IPS-20b (cell line): ENCODE data around the gene ETV6.

Experiments used
- H3K27ac ChIP-seq: one replicate; pipeline ENCODE4 v1.5.1; 2013; ENCODE audit warnings: low read length
- H3K27me3 ChIP-seq: 2 replicates; pipeline ENCODE4 v1.6.1; 2013; ENCODE audit warnings: mild to moderate bottlenecking, low read length, inconsistent platforms; ENCODE audit not compliant: insufficient read depth
- H3K36me3 ChIP-seq: 2 replicates; pipeline ENCODE4 v1.6.1; 2013; ENCODE audit warnings: low read depth, mild to moderate bottlenecking, inconsistent platforms, low read length, moderate library complexity; ENCODE audit not compliant: insufficient read depth
- H3K4me1 ChIP-seq: 2 replicates; pipeline ENCODE4 v1.6.1; 2013; ENCODE audit warnings: mild to moderate bottlenecking, control low read depth, inconsistent platforms, low read length, moderate library complexity; ENCODE audit not compliant: insufficient read depth
- H3K4me3 ChIP-seq: 2 replicates; pipeline ENCODE4 v1.5.1; 2013; ENCODE audit warnings: mild to moderate bottlenecking, low read length, inconsistent platforms
- H3K9ac ChIP-seq: 2 replicates; pipeline ENCODE4 v1.6.1; 2013; ENCODE audit warnings: low read depth, mild to moderate bottlenecking, inconsistent platforms, low read length, moderate library complexity
- H3K9me3 ChIP-seq: 2 replicates; pipeline ENCODE4 v1.6.1; 2013; ENCODE audit warnings: mild to moderate bottlenecking, low read depth, low read length, inconsistent platforms; ENCODE audit not compliant: insufficient read depth

Gene ETV6

GRCh38 chr12:11884706-11885105, 235.2 kb downstream of the ETV6 start:
- Histone ChIP-seq H3K4me1 (peaks cover 9% of the 10 kb centered on the region), H3K36me3 (peaks cover 12% of the 10 kb centered on the region; the same call in 1 of the 2 replicates), H3K9me3 (no peaks in the 10 kb centered on the region), H3K4me3 (no peak overlapping the region), H3K9ac (no peak overlapping the region), H3K27me3 (no peaks in the 10 kb centered on the region), H3K27ac (no peak overlapping the region)

- Histone ChIP-seq H3K9me3 (no peaks in the 10 kb centered on the region), H3K36me3 (peaks cover 12% of the 10 kb centered on the region; the same call in 1 of the 2 replicates), H3K27me3 (no peaks in the 10 kb centered on the region), H3K4me3 (no peak overlapping the region), H3K9ac (0 out of 2 replicates have a peak overlapping the region, but pooled peaks have one; percentile 8), H3K27ac (no peak overlapping the region), H3K4me1 (peaks cover 9% of the 10 kb centered on the region)
These were observed 236.0 kb downstream of the ETV6 start for GRCh38 chr12:11885261-11886038.

- H3K9me3 ChIP-seq: no peaks in the 10 kb centered on the region
- no peaks in the 10 kb centered on the region for H3K27me3 ChIP-seq
- no peak overlapping the region for H3K4me3 ChIP-seq
- H3K4me1 ChIP-seq: peaks cover 9% of the 10 kb centered on the region
- H3K27ac ChIP-seq: no peak overlapping the region
- peaks cover 12% of the 10 kb centered on the region; the same call in 1 of the 2 replicates for H3K36me3 ChIP-seq
- no peak overlapping the region for H3K9ac ChIP-seq
These were observed 236.9 kb downstream of the ETV6 start for GRCh38 chr12:11886339-11886738.

GRCh38 chr12:11888029-11888428, 238.6 kb downstream of the ETV6 start:
- Histone ChIP-seq H3K4me1 (peaks cover 9% of the 10 kb centered on the region), H3K27me3 (no peaks in the 10 kb centered on the region), H3K36me3 (peaks cover 17% of the 10 kb centered on the region; the same call in 1 of the 2 replicates), H3K9ac (no peak overlapping the region), H3K4me3 (no peak overlapping the region), H3K9me3 (no peaks in the 10 kb centered on the region), H3K27ac (no peak overlapping the region)

GRCh38 chr12:11891346-11891745, 241.9 kb downstream of the ETV6 start:
- H3K36me3 ChIP-seq: peaks cover 19% of the 10 kb centered on the region; the same call in 1 of the 2 replicates
- no peak overlapping the region for H3K4me3 ChIP-seq

GRCh38 chr12:11891754-11892386, 242.4 kb downstream of the ETV6 start:
- Histone ChIP-seq H3K9ac (no peak overlapping the region), H3K36me3 (peaks cover 13% of the 10 kb centered on the region; the same call in 1 of the 2 replicates), H3K27ac (no peak overlapping the region)

More at GRCh38 chr12:11891346-11891745, 241.9 kb downstream of the ETV6 start:
- Histone ChIP-seq H3K27ac (no peak overlapping the region), H3K9me3 (no peaks in the 10 kb centered on the region), H3K4me1 (no peaks in the 10 kb centered on the region), H3K27me3 (no peaks in the 10 kb centered on the region), H3K9ac (no peak overlapping the region)

GRCh38 chr12:11893998-11894397, 244.5 kb downstream of the ETV6 start:
- Histone ChIP-seq H3K27ac (no peak overlapping the region), H3K4me1 (no peaks in the 10 kb centered on the region), H3K9me3 (no peaks in the 10 kb centered on the region), H3K4me3 (no peak overlapping the region), H3K27me3 (no peaks in the 10 kb centered on the region), H3K9ac (no peak overlapping the region), H3K36me3 (peaks cover 9% of the 10 kb centered on the region; the same call in 1 of the 2 replicates)

More at GRCh38 chr12:11891754-11892386, 242.4 kb downstream of the ETV6 start:
- Histone ChIP-seq H3K9me3 (no peaks in the 10 kb centered on the region), H3K4me1 (no peaks in the 10 kb centered on the region), H3K4me3 (no peak overlapping the region), H3K27me3 (no peaks in the 10 kb centered on the region)

GRCh38 chr12:11894890-11895289, 245.4 kb downstream of the ETV6 start:
- Histone ChIP-seq H3K4me1 (no peaks in the 10 kb centered on the region), H3K9me3 (no peaks in the 10 kb centered on the region), H3K4me3 (no peak overlapping the region), H3K27me3 (no peaks in the 10 kb centered on the region), H3K9ac (no peak overlapping the region), H3K36me3 (peaks cover 9% of the 10 kb centered on the region; the same call in 1 of the 2 replicates), H3K27ac (no peak overlapping the region)

GRCh38 chr12:11895421-11896078, 246.1 kb downstream of the ETV6 start:
- H3K36me3 ChIP-seq: peaks cover 9% of the 10 kb centered on the region; the same call in 1 of the 2 replicates
- H3K4me1 ChIP-seq: no peaks in the 10 kb centered on the region
- no peak overlapping the region for H3K27ac ChIP-seq
- H3K4me3 ChIP-seq: no peak overlapping the region
- H3K9ac ChIP-seq: no peak overlapping the region
- no peaks in the 10 kb centered on the region for H3K27me3 ChIP-seq
- H3K9me3 ChIP-seq: no peaks in the 10 kb centered on the region

- H3K4me3 ChIP-seq: no peak overlapping the region
- H3K36me3 ChIP-seq: peaks cover 9% of the 10 kb centered on the region; the same call in 1 of the 2 replicates
- H3K4me1 ChIP-seq: no peaks in the 10 kb centered on the region
- H3K9ac ChIP-seq: no peak overlapping the region
- no peak overlapping the region for H3K27ac ChIP-seq
- H3K9me3 ChIP-seq: no peaks in the 10 kb centered on the region
- no peaks in the 10 kb centered on the region for H3K27me3 ChIP-seq
These were observed 247.0 kb downstream of the ETV6 start for GRCh38 chr12:11896417-11896929.

GRCh38 chr12:11897923-11898322, 248.4 kb downstream of the ETV6 start:
- Histone ChIP-seq H3K9me3 (no peaks in the 10 kb centered on the region), H3K27ac (no peak overlapping the region), H3K4me3 (no peak overlapping the region), H3K36me3 (peaks cover 4% of the 10 kb centered on the region; the same call in 1 of the 2 replicates), H3K4me1 (no peaks in the 10 kb centered on the region), H3K27me3 (no peaks in the 10 kb centered on the region), H3K9ac (no peak overlapping the region)
